K562 (cell line): ENCODE data around the gene IGF2BP3. TPM values are rescaled to one million over a fixed set of nuclear protein-coding genes. Genes with fewer than 3 reads are reported as not detected.

Source experiments
- BCOR ChIP-seq: fragments of 450-650 bp; IDR thresholded peaks from 2 replicates; pipeline ENCODE4 v1.6.1; 2016
- CBFB ChIP-seq: sonication (generic); formaldehyde crosslinking; IDR thresholded peaks from 2 replicates; pipeline ENCODE4 v1.4.0; 2020; ENCODE audit warnings: mild to moderate bottlenecking, missing genetic modification reagents
- KDM1A ChIP-seq, 2 experiments: fragments of 450-650 bp; IDR thresholded peaks; 2 replicates each; pipeline ENCODE4 v1.6.1; 2016; ENCODE audit warnings: mild to moderate bottlenecking in 2 of 2
- RUNX1 ChIP-seq: sonication (generic); IDR thresholded peaks from 2 replicates; pipeline ENCODE4 v1.6.1; 2016; ENCODE audit warnings: antibody characterized with exemption, low read depth
- polyA plus RNA-seq, 8 experiments: library from polyadenylated mRNA; depleted of rRNA in 4 of 8; stranded (reverse) in 5 of 8; unstranded in 3 of 8; fragments of >200 nt; fragmentation: Nextera tagmentation in 2 of 8; fragmentation: Illumina TruSeq in 1 of 8; extraction: Ambion mirVana in 2 of 8; extraction: Trizol in 1 of 8; gene quantifications; 2 replicates each; pipeline versions ENCODE4 v1.2.1 to v1.2.3, GENCODE V29; 2011 to 2014; ENCODE audit warnings: inconsistent platforms in 1 of 8, missing spikeins in 1 of 8
- total RNA-seq, 7 experiments: library from RNA; depleted of rRNA in 6 of 7; stranded (reverse); fragments of >200 nt in 6 of 7; fragmentation: Illumina TruSeq in 2 of 7; extraction: Trizol in 2 of 7; gene quantifications; 2 replicates each; pipeline versions ENCODE4 v1.2.1 to v1.2.3, GENCODE V29; 2011 to 2021; ENCODE audit warnings: low replicate concordance in 1 of 7
- TF ChIP-seq, protein P1 (sequence below): fragments of 250-450 bp; sonication (Bioruptor Pico); IDR thresholded peaks from 2 replicates; pipeline ENCODE4 v1.5.0; 2021
- TF ChIP-seq, protein P2 (sequence below): IDR thresholded peaks from 2 replicates; pipeline ENCODE4 v1.6.1; 2011; ENCODE audit not compliant: insufficient read length; ENCODE audit errors: extremely low read depth
- TF ChIP-seq, protein P3 (sequence below): fragments of 450-650 bp; IDR thresholded peaks from 2 replicates; pipeline ENCODE4 v1.6.1; 2017; ENCODE audit warnings: antibody characterized with exemption, mild to moderate bottlenecking
- TF ChIP-seq, protein P4 (sequence below): fragments of 250-450 bp; sonication (Bioruptor Pico); IDR thresholded peaks from 2 replicates; pipeline ENCODE4 v1.8.0; 2021; ENCODE audit warnings: mild to moderate bottlenecking, moderate library complexity
- TF ChIP-seq, protein P5 (sequence below): sonication (generic); formaldehyde crosslinking; IDR thresholded peaks from 2 replicates; pipeline ENCODE4 v1.8.0; 2022; ENCODE audit warnings: mild to moderate bottlenecking, missing genetic modification reagents

The IGF2BP3 gene
- total and polyA plus RNA-seq, 9 of the 15 experiments (the other 6 are each of a cell fraction or from before 2014, with no cell fraction given), result 8.4 to 88.1 (median 61.2) TPM

DNA sequence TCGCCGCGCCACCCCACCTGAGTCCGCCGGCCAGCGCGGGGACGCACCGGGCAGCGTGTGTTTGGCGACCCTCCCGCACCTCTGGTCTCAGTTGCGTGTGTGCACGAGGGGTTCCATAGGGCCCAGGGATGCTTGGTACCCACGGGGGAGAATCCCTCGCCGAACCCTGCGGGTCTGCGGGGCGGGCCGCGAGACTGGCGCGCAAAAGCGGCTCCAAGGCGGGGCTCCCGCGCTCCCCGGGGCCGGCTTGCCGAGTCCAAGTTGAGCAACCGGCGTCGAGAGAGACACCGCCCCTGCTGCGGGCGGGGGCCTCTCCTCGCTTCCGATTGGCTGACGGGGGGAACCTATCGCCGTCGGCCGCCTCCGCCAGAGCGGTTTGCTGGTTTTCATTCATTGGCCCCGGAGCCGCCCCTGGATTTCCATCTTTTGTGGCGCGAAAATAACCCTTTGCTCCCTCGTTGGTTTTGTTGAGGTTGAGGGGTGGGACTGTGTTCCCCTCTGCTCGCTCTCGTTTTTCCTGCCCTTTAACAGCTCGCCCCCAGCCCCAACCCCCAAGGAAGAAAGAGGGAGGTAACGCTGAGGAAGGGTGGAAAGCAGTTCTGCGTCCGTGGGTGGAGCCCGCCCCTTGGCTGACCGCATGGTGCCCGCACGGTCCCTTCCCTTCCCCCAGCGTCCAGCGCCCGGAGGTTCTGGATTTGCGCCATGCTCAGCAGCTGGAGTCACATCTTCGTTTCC, 4.0 kb upstream of the IGF2BP3 start (continued):
- TF ChIP-seq, protein P1, sequence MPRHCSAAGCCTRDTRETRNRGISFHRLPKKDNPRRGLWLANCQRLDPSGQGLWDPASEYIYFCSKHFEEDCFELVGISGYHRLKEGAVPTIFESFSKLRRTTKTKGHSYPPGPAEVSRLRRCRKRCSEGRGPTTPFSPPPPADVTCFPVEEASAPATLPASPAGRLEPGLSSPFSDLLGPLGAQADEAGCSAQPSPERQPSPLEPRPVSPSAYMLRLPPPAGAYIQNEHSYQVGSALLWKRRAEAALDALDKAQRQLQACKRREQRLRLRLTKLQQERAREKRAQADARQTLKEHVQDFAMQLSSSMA (CRISPR knock-in tag), result no peak
- TF ChIP-seq, protein P2, sequence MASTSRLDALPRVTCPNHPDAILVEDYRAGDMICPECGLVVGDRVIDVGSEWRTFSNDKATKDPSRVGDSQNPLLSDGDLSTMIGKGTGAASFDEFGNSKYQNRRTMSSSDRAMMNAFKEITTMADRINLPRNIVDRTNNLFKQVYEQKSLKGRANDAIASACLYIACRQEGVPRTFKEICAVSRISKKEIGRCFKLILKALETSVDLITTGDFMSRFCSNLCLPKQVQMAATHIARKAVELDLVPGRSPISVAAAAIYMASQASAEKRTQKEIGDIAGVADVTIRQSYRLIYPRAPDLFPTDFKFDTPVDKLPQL, result peak; percentile 26
- TF ChIP-seq, protein P3, sequence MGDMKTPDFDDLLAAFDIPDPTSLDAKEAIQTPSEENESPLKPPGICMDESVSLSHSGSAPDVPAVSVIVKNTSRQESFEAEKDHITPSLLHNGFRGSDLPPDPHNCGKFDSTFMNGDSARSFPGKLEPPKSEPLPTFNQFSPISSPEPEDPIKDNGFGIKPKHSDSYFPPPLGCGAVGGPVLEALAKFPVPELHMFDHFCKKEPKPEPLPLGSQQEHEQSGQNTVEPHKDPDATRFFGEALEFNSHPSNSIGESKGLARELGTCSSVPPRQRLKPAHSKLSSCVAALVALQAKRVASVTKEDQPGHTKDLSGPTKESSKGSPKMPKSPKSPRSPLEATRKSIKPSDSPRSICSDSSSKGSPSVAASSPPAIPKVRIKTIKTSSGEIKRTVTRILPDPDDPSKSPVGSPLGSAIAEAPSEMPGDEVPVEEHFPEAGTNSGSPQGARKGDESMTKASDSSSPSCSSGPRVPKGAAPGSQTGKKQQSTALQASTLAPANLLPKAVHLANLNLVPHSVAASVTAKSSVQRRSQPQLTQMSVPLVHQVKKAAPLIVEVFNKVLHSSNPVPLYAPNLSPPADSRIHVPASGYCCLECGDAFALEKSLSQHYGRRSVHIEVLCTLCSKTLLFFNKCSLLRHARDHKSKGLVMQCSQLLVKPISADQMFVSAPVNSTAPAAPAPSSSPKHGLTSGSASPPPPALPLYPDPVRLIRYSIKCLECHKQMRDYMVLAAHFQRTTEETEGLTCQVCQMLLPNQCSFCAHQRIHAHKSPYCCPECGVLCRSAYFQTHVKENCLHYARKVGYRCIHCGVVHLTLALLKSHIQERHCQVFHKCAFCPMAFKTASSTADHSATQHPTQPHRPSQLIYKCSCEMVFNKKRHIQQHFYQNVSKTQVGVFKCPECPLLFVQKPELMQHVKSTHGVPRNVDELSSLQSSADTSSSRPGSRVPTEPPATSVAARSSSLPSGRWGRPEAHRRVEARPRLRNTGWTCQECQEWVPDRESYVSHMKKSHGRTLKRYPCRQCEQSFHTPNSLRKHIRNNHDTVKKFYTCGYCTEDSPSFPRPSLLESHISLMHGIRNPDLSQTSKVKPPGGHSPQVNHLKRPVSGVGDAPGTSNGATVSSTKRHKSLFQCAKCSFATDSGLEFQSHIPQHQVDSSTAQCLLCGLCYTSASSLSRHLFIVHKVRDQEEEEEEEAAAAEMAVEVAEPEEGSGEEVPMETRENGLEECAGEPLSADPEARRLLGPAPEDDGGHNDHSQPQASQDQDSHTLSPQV, result 0 out of 2 replicates have a peak, but pooled peaks have one; percentile 14
- TF ChIP-seq CBFB, result peak; percentile 77; the same call in 1 of the 2 replicates
- TF ChIP-seq, protein P4, sequence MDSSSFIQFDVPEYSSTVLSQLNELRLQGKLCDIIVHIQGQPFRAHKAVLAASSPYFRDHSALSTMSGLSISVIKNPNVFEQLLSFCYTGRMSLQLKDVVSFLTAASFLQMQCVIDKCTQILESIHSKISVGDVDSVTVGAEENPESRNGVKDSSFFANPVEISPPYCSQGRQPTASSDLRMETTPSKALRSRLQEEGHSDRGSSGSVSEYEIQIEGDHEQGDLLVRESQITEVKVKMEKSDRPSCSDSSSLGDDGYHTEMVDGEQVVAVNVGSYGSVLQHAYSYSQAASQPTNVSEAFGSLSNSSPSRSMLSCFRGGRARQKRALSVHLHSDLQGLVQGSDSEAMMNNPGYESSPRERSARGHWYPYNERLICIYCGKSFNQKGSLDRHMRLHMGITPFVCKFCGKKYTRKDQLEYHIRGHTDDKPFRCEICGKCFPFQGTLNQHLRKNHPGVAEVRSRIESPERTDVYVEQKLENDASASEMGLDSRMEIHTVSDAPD (CRISPR knock-in tag), result no peak
- TF ChIP-seq BCOR, result peak; percentile 8; the same call in 1 of the 2 replicates
- TF ChIP-seq, protein P5, sequence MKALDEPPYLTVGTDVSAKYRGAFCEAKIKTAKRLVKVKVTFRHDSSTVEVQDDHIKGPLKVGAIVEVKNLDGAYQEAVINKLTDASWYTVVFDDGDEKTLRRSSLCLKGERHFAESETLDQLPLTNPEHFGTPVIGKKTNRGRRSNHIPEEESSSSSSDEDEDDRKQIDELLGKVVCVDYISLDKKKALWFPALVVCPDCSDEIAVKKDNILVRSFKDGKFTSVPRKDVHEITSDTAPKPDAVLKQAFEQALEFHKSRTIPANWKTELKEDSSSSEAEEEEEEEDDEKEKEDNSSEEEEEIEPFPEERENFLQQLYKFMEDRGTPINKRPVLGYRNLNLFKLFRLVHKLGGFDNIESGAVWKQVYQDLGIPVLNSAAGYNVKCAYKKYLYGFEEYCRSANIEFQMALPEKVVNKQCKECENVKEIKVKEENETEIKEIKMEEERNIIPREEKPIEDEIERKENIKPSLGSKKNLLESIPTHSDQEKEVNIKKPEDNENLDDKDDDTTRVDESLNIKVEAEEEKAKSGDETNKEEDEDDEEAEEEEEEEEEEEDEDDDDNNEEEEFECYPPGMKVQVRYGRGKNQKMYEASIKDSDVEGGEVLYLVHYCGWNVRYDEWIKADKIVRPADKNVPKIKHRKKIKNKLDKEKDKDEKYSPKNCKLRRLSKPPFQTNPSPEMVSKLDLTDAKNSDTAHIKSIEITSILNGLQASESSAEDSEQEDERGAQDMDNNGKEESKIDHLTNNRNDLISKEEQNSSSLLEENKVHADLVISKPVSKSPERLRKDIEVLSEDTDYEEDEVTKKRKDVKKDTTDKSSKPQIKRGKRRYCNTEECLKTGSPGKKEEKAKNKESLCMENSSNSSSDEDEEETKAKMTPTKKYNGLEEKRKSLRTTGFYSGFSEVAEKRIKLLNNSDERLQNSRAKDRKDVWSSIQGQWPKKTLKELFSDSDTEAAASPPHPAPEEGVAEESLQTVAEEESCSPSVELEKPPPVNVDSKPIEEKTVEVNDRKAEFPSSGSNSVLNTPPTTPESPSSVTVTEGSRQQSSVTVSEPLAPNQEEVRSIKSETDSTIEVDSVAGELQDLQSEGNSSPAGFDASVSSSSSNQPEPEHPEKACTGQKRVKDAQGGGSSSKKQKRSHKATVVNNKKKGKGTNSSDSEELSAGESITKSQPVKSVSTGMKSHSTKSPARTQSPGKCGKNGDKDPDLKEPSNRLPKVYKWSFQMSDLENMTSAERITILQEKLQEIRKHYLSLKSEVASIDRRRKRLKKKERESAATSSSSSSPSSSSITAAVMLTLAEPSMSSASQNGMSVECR (CRISPR knock-in tag), result peak; percentile 84
- TF ChIP-seq RUNX1, result no peak; the same call in 1 of the 2 replicates
- peak in 1 of 2 experiments; percentile 70; a peak in 1 of 4 replicates for TF ChIP-seq KDM1A (IDR thresholded peaks at IDR 0.05)
